GM12878 (cell line): Measurements from ENCODE around the gene SMARCC2.

Source experiments
- BHLHE40 ChIP-seq, 2 experiments: fragments of 450-650 bp in 1 of 2; IDR thresholded peaks; 2 replicates each; pipeline ENCODE4 v1.6.1; 2011 to 2017; ENCODE audit warnings: low read depth in 2 of 2, borderline replicate concordance in 1 of 2, improper control_type of control experiment in 1 of 2, low read length in 1 of 2, mild to moderate bottlenecking in 1 of 2
- CHD2 ChIP-seq: IDR thresholded peaks from 2 replicates; pipeline ENCODE4 v1.6.1; 2011; ENCODE audit warnings: low read depth, low read length, improper control_type of control experiment, borderline replicate concordance
- CTCF ChIP-seq, 3 experiments: IDR thresholded peaks in 2 of 3; conservative IDR thresholded peaks in 1 of 3; 2 replicates each; pipeline ENCODE4 v1.5.1; 2011; ENCODE audit warnings: low read depth in 3 of 3, low read length in 3 of 3, mild to moderate bottlenecking in 3 of 3, control low read depth in 2 of 3, moderate library complexity in 2 of 3, inconsistent platforms in 1 of 3, mixed read lengths in 1 of 3; ENCODE audit not compliant: control insufficient read depth in 2 of 3, insufficient read depth in 1 of 3; ENCODE audit errors: extremely low read depth in 1 of 3
- ELK1 ChIP-seq: IDR thresholded peaks from 2 replicates; pipeline ENCODE4 v1.6.1; 2012; ENCODE audit warnings: low read depth, low read length, improper control_type of control experiment
- EZH2 ChIP-seq: IDR thresholded peaks from 2 replicates; pipeline ENCODE4 v1.6.1; 2012; ENCODE audit warnings: low read depth, mild to moderate bottlenecking, control low read depth, inconsistent platforms, low read length, borderline replicate concordance; ENCODE audit not compliant: control insufficient read depth
- FOS ChIP-seq: IDR thresholded peaks from 3 replicates; pipeline ENCODE4 v1.6.1; 2011; ENCODE audit warnings: borderline replicate concordance; ENCODE audit not compliant: insufficient read length; ENCODE audit errors: extremely low read depth
- FOXM1 ChIP-seq: IDR thresholded peaks from 2 replicates; pipeline ENCODE4 v1.6.1; 2012; ENCODE audit warnings: low read depth, mild to moderate bottlenecking, inconsistent platforms, low read length, moderate library complexity
- JUND ChIP-seq: IDR thresholded peaks from 2 replicates; pipeline ENCODE4 v1.6.1; 2012; ENCODE audit warnings: low read depth, mild to moderate bottlenecking, low read length, improper control_type of control experiment, moderate library complexity
- NKRF ChIP-seq: fragments of 450-650 bp; conservative IDR thresholded peaks from 2 replicates; pipeline ENCODE4 v1.6.1; 2017; ENCODE audit warnings: mild to moderate bottlenecking, moderate library complexity
- RB1 ChIP-seq: fragments of 450-650 bp; formaldehyde crosslinking; IDR thresholded peaks from 2 replicates; pipeline ENCODE4 v1.6.1; 2017; ENCODE audit warnings: mild to moderate bottlenecking, borderline replicate concordance
- SREBF2 ChIP-seq: IDR thresholded peaks from 2 replicates; pipeline ENCODE4 v1.6.1; 2012; ENCODE audit warnings: mild to moderate bottlenecking, low read length
- YY1 ChIP-seq: IDR thresholded peaks from 2 replicates; pipeline ENCODE4 v1.6.1; 2011; ENCODE audit warnings: low read depth, mild to moderate bottlenecking, low read length

GRCh38 chr12:56193025-56193578, 3.8 kb upstream of the SMARCC2 start:
- TF ChIP-seq NKRF (no peak), BHLHE40 (IDR thresholded peaks at IDR 0.05; ENCODE audit: borderline replicate concordance in 1 of 2, low read depth in 2 of 2, low read length in 1 of 2) (no peak), CTCF (IDR thresholded peaks at IDR 0.05 in 2 of 3, conservative IDR thresholded peaks at IDR 0.05 in 1 of 3; ENCODE audit: control insufficient read depth in 2 of 3, extremely low read depth in 1 of 3, insufficient read depth in 1 of 3, low read depth in 3 of 3, low read length in 3 of 3) (peak; percentile 65 to 85 (median 83)), JUND (no peak), ELK1 (no peak), FOXM1 (no peak), RB1 (peak; percentile 52; the same call in 1 of the 2 replicates), EZH2 (no peak), YY1 (peak; percentile 96), CHD2 (no peak), FOS (no peak), SREBF2 (no peak)
